ENCODE data around the gene EFCAB6.

The EFCAB6 gene

GRCh38 chr22:43542681-43543521 is 269.2 kb downstream of the EFCAB6 start:
- DNase-seq (ENCODE audit: low read depth), result no peak

- DNase-seq (ENCODE audit: low read depth), result no peak
Observed at GRCh38 chr22:43541462-43542407, 270.4 kb downstream of the EFCAB6 start.

DNA sequence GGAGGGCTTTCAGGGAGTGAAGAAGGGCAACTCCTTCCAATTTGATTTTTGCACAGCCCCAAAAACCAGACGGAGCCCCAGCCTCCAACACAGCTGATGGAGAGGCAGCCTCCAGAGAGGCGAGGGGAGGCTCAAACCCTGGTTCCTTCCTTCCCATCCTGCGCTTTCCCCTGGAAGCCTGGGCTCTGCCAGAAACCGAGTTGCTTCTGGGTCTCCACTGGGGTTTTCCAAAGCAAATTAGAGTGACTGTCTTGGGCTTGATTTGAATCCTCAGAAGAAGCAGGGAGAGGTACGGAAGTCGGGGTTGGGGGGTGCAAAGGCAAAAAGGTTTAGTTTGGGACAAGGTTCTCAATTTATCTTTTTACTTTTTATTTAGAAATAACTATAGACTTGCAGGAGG is 271.1 kb downstream of the EFCAB6 start:
- no peak for DNase-seq (ENCODE audit: low read depth)

DNA sequence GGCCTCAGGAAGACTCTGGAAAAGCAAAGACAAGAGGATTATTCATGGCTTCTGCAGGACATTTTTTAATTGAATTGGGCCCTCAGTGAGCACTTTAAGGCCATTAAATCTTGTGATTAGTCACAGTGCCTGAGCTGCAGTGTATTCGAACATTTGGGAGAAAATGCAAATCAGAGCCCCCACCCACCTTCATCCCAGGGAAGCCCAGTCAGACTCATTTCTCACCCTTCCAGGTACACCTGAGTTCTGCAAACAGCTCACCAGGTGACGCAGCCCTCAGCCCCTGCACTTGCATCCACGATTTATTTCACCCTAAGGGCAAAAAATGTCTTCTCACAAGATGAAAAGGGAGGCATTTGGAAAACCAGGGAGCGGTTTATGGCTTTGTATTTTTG is 271.6 kb downstream of the EFCAB6 start:
- no peak for DNase-seq (ENCODE audit: low read depth)

- DNase-seq (ENCODE audit: low read depth), result no peak
Observed at GRCh38 chr22:43539572-43540528, 272.3 kb downstream of the EFCAB6 start.

DNA sequence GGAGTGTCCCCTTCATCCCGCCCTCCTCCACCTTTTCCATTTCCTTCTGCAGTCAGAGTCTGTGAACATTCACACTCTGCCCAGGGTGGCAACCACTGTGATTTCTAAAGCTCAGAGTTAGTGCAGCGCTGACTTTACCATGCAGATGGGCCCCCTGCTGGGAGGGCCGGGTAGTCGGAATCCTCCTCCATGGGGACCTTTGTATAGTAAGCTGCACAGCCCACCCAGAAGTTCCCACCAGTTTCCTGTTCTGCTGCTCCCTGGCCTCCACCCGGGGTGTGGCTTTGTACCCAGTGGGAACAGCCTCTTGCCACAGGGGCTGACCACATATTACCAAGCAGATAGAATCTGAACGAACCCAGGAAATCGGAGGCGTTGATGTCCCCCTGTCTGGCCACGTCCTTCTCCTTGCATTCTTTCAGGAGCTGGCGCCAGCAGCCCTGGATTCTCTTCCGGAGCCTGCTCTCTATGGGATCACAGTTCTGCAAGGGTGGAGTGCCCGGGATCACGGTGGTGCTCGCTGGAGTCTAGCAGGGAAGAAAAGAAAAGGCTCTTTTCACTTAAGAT is 275.0 kb downstream of the EFCAB6 start:
- no peak for DNase-seq (ENCODE audit: low read depth)

DNA sequence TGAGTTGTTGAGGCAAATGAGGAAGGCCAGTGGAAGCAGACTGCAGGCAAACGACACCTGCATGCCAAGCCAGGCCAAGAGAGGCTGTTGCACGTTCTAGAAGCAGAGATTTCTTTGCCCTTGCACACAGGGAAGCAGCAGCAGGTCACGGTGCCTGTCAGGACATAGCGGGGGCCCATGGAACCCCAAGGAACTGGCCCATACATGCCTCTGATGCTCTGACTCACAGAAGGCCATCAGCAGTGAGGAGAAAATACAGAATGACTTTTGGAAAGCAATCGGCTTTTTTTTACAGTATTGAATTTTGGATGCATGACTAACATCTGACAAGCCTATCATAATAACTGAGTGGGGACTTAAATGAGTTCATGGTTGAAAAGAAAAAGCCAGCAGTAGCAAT is 276.4 kb downstream of the EFCAB6 start:
- DNase-seq (ENCODE audit: low read depth), result no peak

GRCh38 chr22:43535336-43535735 is 276.8 kb downstream of the EFCAB6 start:
- no peak for DNase-seq (ENCODE audit: low read depth)

- DNase-seq (ENCODE audit: low read depth), result no peak
Observed at GRCh38 chr22:43534916-43535315, 277.2 kb downstream of the EFCAB6 start.

DNA sequence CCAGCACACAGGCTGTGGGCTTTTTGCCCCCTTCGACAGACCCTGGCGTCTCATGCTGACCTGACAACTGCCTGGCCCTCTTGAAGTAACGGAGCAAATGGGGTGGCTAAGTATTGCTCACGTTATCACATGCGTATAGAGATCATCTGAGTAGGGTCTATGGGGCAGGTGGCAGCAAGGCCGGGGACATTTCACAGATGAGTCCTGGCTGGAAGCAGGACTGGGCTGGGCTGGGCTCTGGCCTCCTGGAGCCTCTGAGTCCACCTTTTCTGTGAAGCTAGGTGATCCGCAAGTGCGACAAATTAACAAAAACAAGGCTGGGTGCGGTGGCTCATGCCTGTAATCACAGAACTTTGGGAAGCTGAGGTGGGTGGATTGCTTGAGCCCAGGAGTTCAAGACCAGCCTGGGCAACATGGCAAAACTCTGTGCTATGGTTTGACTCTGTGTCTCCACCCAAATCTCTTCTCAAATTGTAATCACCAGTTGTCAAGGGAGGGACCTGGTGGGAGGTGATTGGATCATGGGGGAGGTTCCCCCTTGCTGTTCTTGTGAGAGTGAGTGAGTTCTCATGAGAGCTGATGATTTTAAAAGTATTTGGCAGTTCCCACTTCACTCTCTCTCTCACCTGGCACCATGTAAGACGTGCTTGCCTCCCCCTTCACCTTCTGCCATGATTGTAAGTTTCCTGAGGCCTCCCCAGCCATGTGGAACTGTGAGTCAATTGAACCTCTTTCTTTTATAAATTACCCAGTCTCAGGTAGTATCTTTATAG is 278.3 kb downstream of the EFCAB6 start:
- no peak for DNase-seq (ENCODE audit: low read depth)

GRCh38 chr22:43533156-43533530 is 279.0 kb downstream of the EFCAB6 start:
- no peak for DNase-seq (ENCODE audit: low read depth)

DNA sequence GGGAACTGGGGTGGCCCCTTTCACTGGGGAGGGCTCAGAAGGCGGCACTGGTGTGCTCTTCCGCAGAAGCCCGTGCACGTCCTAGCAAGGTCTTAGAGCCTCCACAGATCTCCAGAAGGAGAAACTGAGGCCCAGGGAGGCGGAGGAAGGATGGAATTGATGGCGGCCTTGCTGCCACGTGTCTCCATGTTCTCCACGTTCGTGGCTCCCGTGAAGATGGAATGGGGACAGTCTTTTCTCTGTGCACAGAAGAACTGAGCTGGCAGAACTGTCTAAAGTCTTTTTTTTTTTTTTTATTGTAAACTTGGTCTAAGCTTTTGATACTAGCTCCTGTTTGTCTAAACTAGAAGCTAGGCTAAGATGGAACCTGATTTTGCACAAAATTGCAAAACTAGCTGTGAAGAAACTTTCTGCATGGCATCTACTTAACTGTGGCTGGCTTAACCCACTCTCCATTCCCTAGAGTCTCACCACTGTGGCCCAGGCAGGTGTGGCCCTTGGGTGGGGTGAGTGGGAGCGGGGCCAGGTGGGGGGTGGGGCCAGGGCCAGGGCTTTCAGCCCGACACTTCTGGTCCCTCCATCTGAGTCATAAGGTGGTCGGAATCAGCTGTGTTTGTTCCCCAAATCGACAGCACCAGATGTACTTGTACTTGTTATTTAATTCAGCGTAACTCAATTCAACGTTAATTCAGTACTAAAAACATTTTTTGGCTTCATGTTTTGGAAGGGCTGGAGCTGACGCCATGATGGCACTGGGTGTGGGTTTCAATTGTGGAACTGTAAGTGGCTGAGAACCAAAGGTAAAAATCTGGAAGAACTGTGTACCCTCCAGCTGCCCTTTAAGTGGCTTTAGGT is 279.6 kb downstream of the EFCAB6 start:
- no peak for DNase-seq (ENCODE audit: low read depth)

GRCh38 chr22:43531651-43532050 is 280.5 kb downstream of the EFCAB6 start:
- DNase-seq (ENCODE audit: low read depth), result no peak

DNA sequence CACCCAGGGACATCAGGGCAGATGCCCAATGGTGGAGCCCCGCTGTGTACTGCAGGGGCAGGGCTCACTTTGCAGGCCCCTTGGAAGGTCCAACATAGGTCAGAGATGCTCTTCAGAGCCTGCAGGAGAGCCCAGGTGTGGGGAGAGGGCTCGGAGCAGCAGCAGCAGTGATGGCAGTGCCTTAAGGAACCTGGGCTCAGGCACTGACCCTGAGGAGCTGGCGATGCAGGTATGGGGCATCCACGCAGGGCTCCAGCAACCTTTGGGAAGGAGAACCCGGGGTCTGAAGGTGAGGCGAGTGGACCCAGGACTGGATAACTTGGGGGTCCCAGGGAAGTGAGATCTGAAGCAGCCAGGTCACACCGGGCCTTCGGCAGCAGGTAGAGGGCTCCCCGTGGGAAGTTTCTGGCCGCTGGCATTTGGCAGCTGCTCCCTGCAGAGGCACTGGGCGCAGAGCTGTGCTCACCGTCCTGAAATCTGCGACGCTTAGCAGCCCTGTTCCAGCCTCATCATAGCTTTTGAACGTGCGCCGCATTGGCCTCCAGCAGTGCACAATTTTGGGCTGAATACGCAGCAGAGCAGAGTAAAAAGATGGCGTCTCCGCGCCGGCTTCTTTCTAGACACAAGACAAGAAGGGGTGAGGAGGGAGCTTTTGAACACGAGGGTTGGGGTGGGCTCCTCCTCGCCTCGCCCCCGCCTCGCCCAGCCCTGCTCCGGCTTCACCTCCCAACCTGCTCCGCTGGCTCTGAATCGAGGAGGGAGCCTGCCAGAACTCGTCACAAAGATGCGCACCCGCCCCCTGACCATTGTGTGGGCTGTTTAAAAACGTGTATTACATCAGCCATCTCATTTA is 281.5 kb downstream of the EFCAB6 start:
- no peak for DNase-seq (ENCODE audit: low read depth)

- no peak for DNase-seq (ENCODE audit: low read depth)
Observed at GRCh38 chr22:43529934-43530333, 282.2 kb downstream of the EFCAB6 start.

DNA sequence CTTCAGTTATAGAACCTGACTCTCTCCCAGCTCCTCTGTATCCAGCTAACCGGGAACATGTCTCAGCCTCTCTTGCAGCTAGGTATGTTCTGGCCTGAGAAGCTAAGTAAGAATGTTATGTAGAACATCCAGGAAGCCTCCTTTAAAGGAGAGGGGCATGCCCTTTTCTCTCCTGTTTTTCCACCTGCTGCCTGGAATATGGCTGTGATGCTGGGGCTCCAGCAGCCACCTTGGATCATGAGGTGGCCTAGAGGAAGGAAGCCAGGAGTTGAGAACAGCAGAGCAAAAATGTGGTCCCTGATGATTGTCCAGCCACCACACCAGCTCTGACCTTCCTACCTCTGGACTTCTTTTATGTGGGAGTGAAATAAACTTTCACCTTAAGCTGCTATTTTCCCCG is 282.6 kb downstream of the EFCAB6 start:
- no peak for DNase-seq (ENCODE audit: low read depth)

DNA sequence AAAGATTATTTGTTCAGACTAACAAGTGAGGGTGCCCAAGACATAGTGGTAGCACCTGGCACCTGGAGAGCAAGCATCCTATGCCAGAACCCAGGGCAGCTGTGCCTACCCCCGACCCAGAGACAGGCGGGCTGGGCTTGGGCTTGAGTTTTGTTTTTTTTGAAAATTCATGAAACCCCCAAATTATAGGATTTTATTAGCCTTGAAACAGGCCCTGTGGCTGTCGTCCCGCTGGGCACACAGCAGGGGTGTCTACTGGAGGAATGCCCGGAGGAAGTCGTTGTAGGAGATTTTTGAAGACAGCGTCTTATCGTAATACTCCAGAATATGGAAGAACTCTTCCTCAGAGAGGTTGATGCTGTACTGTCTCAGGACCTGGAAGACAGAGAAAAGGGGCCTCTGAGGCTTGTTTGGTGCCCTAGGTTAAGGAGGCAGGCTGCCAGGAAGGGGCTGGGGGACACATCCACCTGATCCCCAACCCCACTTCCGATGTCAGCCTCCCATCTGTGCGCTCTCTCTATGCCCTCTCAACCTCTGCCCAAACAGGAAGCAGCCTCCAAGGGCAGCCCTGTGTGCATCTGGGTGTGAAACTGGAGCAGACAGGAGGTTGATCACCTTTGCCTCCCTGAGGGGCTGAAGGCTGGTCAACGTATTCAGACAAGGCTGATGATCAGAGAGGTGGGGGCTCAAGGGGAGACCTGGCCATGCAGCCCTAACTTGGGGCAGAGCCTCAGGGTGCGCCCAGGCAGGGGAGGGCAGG is 283.3 kb downstream of the EFCAB6 start:
- DNase-seq (ENCODE audit: low read depth), result no peak

- DNase-seq (ENCODE audit: low read depth), result no peak
Observed at GRCh38 chr22:43526946-43527345, 285.2 kb downstream of the EFCAB6 start.
